Suprapubic skin (tissue), 4 donors: ENCODE data around the gene SNX12. TPM values are rescaled to one million over a fixed set of nuclear protein-coding genes. Genes with fewer than 3 reads are reported as not detected.

Source experiments
- DNase-seq, 2 donors: peaks; one replicate each; pipeline ENCODE4 v3.0.0-alpha.2; 2019; ENCODE audit warnings: low spot score in 2 of 2
- H3K27ac ChIP-seq: fragments of 200-600 bp; sonication (generic); one replicate; pipeline ENCODE4 v1.5.1; 2019
- H3K27me3 ChIP-seq: fragments of 200-600 bp; sonication (generic); one replicate; pipeline ENCODE4 v1.5.1; 2019
- H3K36me3 ChIP-seq: fragments of 200-600 bp; sonication (generic); one replicate; pipeline ENCODE4 v1.5.1; 2019
- H3K4me1 ChIP-seq: fragments of 200-600 bp; sonication (generic); one replicate; pipeline ENCODE4 v1.5.1; 2019
- H3K4me3 ChIP-seq: fragments of 200-600 bp; sonication (generic); one replicate; pipeline ENCODE4 v1.5.1; 2019; ENCODE audit warnings: mild to moderate bottlenecking
- H3K9me3 ChIP-seq: fragments of 200-600 bp; sonication (generic); one replicate; pipeline ENCODE4 v1.5.1; 2019
- EP300 ChIP-seq: sonication (generic); formaldehyde crosslinking; IDR thresholded peaks from one replicate; pipeline ENCODE4 v1.6.1; 2017; ENCODE audit warnings: antibody characterized with exemption
- POLR2A ChIP-seq, 2 donors: fragments of 450-650 bp; IDR thresholded peaks; one replicate each; pipeline ENCODE4 v1.6.1; 2017; ENCODE audit warnings: antibody characterized with exemption in 2 of 2, mild to moderate bottlenecking in 2 of 2, moderate library complexity in 2 of 2
- POLR2AphosphoS5 ChIP-seq, 3 donors: sonication (generic); formaldehyde crosslinking; IDR thresholded peaks; one replicate each; pipeline ENCODE4 v1.6.1; 2017; ENCODE audit warnings: antibody characterized with exemption in 3 of 3
- WGBS: methylation state at CpG from one replicate; pipeline ENCODE4 v1.1.5; 2018; 5-methylcytosine and 5-hydroxymethylcytosine counted together
- total RNA-seq, 4 donors: library from RNA; depleted of rRNA; stranded (reverse); fragments of >200 nt; gene quantifications; one replicate each; pipeline ENCODE4 v1.1.0, GENCODE V29; 2016
- TF ChIP-seq, protein P1 (sequence below), 2 donors: fragments of 200-600 bp in 1 of 2; fragments of 450-650 bp in 1 of 2; sonication (generic) in 1 of 2; IDR thresholded peaks; one replicate each; pipeline ENCODE4 v1.5.1; 2016 to 2019; ENCODE audit warnings: antibody characterized with exemption in 2 of 2, mild to moderate bottlenecking in 1 of 2, moderate library complexity in 1 of 2

The SNX12 gene
- total RNA-seq = 10 to 100 TPM; 41.0 to 71.8 (median 65.3) TPM

DNA sequence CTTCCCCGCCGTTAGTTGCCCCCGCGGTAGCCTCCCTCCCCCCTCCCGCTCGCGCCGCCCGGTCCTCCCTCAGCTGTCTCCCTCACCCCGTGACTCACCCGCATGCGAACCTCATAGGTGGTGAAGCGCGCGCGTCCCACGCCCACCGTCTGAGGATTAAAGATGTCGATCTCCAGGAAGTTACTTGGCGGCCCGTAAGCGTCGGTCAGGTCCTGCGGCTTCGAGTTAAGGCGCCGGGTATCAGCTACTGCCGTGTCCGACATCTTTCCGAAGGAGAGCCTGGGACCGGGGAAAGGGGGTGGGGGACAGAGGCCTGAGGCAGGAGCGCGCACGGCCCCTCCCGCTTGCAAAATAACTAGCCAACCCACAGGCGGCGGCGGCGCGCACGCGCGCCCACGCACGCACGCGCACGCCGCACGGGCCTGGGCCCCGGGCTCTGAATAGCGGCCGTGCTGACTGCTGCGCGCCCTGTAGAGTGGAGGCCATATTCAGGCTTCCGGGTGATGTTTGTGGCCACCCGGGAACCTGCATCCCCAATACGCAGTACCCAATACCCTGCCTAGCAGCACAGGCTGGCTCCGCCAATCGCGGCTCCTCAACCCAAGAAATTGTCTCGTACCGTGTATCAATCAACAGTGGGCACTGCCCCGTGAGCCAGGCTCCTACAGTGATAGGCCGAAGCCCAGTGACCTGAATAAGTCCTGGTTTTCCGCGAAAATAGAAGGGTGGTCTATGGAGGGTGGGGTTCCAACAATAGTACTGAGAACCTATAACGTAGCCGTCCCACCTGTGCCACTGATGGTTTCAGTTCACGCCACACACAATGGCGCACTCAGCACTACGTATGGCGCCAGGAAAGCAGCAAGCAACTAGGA is at the start of gene SNX12:
SNX12 (minus strand) TSS at position 291 of the 875 bp plus-strand sequence; CDS start at position 263, 28 bp downstream.
- H3K4me3 ChIP-seq = peak within 1 kb of the TSS; percentile 58
- no peaks in the 10 kb centered on the region for H3K9me3 ChIP-seq
- H3K4me1 ChIP-seq = peaks cover 7% of the 10 kb centered on the region
- H3K27me3 ChIP-seq = no peaks in the 10 kb centered on the region
- H3K36me3 ChIP-seq = no peaks in the 10 kb centered on the region
- WGBS = 41% methylated on average over 30 of the region's 73 CpGs
- TF ChIP-seq EP300 (no peak), POLR2AphosphoS5 (IDR thresholded peaks at IDR 0.05) (peak in 1 of 3 donors; percentile 20)
- TF ChIP-seq, protein P1, sequence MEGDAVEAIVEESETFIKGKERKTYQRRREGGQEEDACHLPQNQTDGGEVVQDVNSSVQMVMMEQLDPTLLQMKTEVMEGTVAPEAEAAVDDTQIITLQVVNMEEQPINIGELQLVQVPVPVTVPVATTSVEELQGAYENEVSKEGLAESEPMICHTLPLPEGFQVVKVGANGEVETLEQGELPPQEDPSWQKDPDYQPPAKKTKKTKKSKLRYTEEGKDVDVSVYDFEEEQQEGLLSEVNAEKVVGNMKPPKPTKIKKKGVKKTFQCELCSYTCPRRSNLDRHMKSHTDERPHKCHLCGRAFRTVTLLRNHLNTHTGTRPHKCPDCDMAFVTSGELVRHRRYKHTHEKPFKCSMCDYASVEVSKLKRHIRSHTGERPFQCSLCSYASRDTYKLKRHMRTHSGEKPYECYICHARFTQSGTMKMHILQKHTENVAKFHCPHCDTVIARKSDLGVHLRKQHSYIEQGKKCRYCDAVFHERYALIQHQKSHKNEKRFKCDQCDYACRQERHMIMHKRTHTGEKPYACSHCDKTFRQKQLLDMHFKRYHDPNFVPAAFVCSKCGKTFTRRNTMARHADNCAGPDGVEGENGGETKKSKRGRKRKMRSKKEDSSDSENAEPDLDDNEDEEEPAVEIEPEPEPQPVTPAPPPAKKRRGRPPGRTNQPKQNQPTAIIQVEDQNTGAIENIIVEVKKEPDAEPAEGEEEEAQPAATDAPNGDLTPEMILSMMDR (IDR thresholded peaks at IDR 0.05) = peak in 1 of 2 donors; percentile 92
- H3K27ac ChIP-seq = peak within 1 kb of the TSS; percentile 88
- peak; percentile 89 to 93 for DNase-seq

DNA sequence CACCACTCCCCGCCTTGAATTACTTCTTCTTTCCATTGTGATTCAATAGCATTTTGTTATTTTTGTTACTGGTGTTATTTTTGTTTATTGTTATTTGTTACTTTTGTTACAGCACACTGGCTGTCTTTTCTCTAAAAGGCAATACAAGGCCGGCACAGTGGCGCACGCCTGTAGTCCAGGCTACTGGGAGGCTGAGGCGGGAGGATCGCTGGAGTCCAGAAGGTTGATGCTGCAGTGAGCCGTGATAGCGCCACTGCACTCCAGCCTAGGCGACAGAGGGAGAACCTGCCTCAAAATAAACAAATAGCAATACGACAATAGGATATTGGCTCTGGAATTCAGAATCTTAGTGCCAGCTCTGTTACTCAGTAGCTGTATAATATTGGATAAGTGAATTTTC is 49.2 kb upstream of the SNX12 start:
- TF ChIP-seq POLR2A (IDR thresholded peaks at IDR 0.05) (no peak), POLR2AphosphoS5 (IDR thresholded peaks at IDR 0.05) (no peak), EP300 (no peak)
- TF ChIP-seq, protein P1 (IDR thresholded peaks at IDR 0.05) = no peak
- H3K4me1 ChIP-seq = peaks cover 14% of the 10 kb centered on the region
- H3K4me3 ChIP-seq = no peak overlapping the region
- no peaks in the 10 kb centered on the region for H3K27me3 ChIP-seq
- WGBS = 82% methylated on average over 10 of the region's 10 CpGs
- no peaks in the 10 kb centered on the region for H3K9me3 ChIP-seq
- H3K36me3 ChIP-seq = peaks cover 14% of the 10 kb centered on the region
- H3K27ac ChIP-seq = no peak overlapping the region
- no peak for DNase-seq

DNA sequence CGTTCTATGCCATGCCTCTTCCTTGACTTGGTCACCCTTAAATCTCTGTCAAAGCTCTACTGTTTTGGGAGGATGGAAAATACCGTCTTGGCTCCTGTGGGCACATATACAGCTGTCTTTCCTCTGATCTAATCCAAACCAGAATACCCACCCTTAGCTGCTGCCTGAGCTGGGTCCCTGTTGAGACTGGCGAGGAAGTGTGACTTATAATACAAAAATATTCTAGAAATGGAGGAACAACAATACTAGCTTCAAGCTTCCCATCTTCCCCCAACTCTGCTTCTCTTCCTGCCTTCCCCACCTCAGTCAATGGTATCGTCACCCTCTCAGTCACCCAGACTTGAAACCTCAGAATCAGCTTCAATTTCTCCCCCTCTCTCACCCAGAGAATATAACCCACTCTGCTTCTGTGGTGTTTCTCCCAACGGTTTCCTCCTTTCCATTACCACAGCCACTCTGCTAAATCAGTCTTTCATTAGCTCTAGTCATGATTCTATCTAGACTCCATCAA is 43.8 kb upstream of the SNX12 start:
- Histone ChIP-seq H3K27ac (no peak overlapping the region), H3K9me3 (no peaks in the 10 kb centered on the region), H3K36me3 (no peaks in the 10 kb centered on the region), H3K27me3 (no peaks in the 10 kb centered on the region), H3K4me3 (peak overlapping the region; percentile 14), H3K4me1 (no peaks in the 10 kb centered on the region)
- no peak for DNase-seq
- 46% methylated on average over 5 of the region's 5 CpGs for WGBS
- TF ChIP-seq, protein P1 (IDR thresholded peaks at IDR 0.05) = no peak
- TF ChIP-seq EP300 (no peak), POLR2A (IDR thresholded peaks at IDR 0.05) (no peak), POLR2AphosphoS5 (IDR thresholded peaks at IDR 0.05) (no peak)

DNA sequence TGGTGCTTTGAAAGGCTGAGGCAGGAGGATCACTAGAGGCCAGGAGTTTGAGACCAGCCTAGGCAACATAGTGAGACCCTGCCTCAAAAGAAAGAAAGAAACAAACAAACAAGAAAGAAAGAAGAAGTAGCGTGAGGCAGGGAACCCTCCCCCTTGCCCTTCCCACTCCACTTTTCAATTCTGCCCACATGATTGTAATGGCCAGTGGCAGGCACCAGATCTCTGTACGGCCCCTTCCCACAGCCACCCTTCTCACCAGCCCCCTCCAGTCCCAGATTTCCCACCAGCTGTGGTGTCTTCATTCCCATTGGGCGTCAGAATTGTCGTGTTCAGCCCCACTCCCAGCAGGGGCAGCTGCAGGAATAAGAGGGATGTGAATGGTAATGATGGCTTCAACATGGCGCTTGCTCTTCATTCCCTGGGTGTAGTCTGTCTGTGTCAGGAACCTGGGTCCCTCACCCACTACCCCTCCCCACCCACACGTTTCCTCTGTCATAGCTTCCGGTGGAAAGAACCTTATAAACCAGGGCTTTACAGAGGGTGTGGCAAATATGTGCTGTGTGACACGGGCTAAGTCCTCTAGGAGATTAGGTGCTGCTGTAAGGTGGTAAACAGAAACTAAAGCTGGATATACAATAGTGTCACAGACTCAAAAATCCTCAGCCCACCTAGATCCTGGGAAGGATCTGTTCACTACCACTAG is 43.2 kb upstream of the SNX12 start, which contains the start of gene IL2RG:
IL2RG (minus strand) TSS at position 437 of the 703 bp plus-strand sequence; CDS start at position 399, 38 bp downstream.
- H3K27me3 ChIP-seq = no peaks in the 10 kb centered on the region
- 58% methylated on average over 8 of the region's 8 CpGs for WGBS
- H3K4me3 ChIP-seq = peak within 1 kb of the TSS; percentile 14
- H3K4me1 ChIP-seq = no peaks in the 10 kb centered on the region
- H3K9me3 ChIP-seq = no peaks in the 10 kb centered on the region
- H3K36me3 ChIP-seq = no peaks in the 10 kb centered on the region
- no peak for TF ChIP-seq EP300
- TF ChIP-seq, protein P1 (IDR thresholded peaks at IDR 0.05) = no peak
- no peak for TF ChIP-seq POLR2AphosphoS5 (IDR thresholded peaks at IDR 0.05)
- TF ChIP-seq POLR2A (IDR thresholded peaks at IDR 0.05) = peak in 1 of 2 donors; percentile 15
- DNase-seq = no peak
- H3K27ac ChIP-seq = no peak within 1 kb of the TSS

DNA sequence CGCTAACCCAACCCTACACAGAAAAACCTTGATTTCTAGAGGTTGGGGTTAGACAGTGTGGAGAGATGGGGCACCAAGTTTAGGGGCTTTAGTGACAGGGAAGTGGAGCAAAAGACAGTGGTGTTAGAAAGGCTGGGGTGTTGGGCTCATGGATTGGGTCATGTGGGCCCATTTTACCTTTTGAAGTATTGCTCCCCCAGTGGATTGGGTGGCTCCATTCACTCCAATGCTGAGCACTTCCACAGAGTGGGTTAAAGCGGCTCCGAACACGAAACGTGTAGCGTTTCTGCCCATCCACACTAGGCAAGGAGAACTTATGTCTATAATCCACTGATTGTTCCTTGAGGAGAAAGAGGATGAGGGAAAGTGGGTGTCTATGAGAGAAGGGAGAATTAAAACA is 40.9 kb upstream of the SNX12 start:
- Histone ChIP-seq H3K27ac (no peak overlapping the region), H3K4me3 (no peak overlapping the region)

More for the DNA sequence above, 40.9 kb upstream of the SNX12 start:
- WGBS = 79% methylated on average over 5 of the region's 6 CpGs
- Histone ChIP-seq H3K36me3 (no peaks in the 10 kb centered on the region), H3K27me3 (no peaks in the 10 kb centered on the region), H3K9me3 (no peaks in the 10 kb centered on the region), H3K4me1 (no peaks in the 10 kb centered on the region)
- TF ChIP-seq, protein P1 (IDR thresholded peaks at IDR 0.05) = no peak
- TF ChIP-seq POLR2AphosphoS5 (IDR thresholded peaks at IDR 0.05) (no peak), POLR2A (IDR thresholded peaks at IDR 0.05) (no peak), EP300 (no peak)
- no peak for DNase-seq
